HuH-7 (cell line): ENCODE results near the gene TTC1.
"Not testable (repeated sequence)": the region's sequence is repeated elsewhere in the genome, so short reads cannot be mapped to it uniquely, and the experiment has no call there.

Experiments
- DNase-seq: peaks from one replicate; pipeline ENCODE4 v3.0.0; 2011; ENCODE audit warnings: low spot score

TTC1 gene

DNA sequence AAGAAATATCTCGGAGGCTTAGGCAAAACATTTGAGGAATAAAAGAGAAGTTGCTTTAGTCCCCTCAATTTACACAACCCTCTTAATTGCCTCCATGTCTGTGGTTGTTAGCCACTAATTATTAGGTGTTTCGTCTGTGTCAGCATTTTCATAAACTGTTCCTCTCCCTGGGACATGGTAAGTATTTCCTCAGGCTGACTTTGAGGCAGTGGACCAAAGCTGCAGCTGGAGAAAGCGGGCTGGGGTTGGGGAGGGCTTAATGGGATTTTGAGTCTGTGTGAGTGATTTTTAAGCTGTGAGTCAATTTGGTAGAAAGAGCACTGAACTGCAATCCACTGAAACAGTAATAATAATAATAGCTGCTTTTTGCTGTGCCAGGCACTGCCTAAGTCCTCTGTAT, 13.0 kb upstream of the TTC1 start:
- DNase-seq, result no peak

DNA sequence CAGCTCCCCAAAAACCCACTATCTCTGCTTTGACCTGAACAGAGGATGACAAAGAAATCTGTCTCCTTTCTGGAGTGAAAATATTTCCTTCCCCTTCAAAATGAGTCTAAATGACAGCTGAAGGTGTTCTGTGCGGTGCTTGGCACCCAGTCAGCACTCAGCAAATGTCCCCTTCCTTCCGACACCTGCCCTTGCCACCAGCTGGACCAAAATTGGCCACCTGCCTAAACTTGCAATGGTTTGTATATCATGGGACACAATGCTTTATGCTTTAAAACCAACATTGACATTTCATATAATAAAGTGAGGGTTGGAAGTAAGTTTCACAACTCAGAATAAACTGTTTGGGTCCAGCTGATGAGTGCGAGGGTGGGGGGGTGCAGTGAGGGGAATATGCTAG, 7.5 kb upstream of the TTC1 start:
- DNase-seq, result no peak

DNA sequence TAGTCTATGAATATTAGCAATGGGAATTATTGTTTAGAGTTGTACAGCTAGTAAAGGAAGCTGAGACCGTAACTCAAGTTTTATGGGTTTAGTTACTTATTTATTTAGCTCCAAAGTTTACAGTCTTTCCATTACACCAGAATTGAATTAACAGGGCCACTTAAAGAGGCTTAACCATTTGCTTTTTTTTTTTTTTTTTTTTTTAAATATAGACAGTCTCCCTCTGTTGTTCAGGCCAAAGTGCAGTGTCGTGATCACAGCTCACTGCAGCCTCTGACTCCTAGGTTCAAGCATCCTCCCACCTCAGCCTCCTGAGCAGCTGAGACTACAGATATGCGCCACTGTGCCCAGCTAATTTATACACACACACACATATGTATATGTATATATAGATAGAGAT, 1.4 kb upstream of the TTC1 start:
- DNase-seq, result no peak

DNA sequence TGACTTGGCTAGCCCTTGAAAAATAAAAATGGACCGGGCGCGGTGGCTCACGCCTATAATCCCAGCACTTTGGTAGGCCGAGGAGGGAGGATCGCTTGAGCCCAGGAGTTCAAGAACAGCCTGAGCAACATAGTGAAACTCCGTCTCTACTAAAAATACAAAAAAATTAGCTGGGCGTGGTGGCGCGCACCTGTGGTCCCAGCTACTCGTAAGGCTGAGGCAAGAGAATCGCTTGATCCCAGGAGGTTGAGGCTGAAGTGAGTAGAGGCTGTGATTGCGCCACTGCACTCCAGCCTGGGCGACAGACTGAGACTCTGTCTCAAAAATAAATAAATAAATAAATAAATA, 436 bp upstream of the TTC1 start:
- not testable (repeated sequence) for DNase-seq

DNA sequence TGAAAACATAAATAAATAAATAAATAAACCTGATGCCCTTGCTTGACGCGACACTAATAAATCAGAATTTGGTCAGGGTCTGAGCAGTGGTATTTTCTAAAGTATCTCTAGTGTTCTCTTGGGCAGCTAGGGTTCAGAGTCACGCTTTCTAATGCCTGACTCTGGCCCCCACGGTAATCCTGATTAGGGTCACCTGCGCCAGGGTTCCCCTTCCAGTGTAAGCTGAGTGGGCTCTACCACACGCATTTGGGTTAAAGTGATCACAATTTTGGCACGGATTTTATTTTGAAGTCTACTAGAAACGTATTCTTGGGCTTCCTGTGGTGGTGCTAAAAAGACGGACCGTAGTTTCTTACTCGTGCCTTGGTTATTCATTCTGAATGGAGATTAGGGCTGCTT, 651 bp downstream of the TTC1 start:
- no peak for DNase-seq

DNA sequence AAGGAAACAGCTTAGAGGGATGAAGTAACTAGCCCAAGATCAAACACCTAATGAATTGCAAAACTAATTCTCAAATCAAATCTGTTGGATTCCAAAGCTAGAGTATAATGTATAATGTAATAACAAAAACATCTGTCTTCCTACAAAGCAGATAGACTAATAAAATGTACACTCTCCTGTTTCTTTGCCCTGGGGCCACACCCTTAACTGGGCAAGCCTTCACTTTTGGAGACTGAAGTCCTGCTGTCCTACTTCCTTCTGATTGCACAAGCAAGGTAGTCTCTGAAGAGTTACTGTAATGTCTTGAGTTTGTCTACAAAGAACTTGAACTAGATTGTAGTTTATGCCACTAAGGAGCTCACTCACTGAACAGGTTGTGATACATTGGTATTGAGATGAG, 2.5 kb downstream of the TTC1 start:
- DNase-seq, result no peak

DNA sequence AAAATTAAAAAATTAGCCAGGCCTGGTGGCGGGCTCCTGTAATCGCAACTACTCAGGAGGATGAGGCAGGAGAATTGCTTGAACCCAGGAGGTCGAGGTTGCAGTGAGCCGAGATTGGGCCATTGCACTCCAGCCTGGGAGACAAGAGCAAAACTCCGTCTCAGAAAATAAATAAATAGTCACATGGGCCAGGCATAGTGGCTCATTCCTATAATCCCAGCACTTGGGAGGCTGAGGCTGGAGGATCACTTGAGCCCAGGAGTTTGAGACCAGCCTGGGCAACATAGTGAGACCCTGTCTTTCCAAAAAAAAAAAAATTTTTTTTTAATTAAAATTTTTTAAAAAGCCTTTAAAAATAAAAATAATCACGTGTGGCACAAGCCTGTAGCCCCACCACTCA, 5.3 kb downstream of the TTC1 start:
- not testable (repeated sequence) for DNase-seq

DNA sequence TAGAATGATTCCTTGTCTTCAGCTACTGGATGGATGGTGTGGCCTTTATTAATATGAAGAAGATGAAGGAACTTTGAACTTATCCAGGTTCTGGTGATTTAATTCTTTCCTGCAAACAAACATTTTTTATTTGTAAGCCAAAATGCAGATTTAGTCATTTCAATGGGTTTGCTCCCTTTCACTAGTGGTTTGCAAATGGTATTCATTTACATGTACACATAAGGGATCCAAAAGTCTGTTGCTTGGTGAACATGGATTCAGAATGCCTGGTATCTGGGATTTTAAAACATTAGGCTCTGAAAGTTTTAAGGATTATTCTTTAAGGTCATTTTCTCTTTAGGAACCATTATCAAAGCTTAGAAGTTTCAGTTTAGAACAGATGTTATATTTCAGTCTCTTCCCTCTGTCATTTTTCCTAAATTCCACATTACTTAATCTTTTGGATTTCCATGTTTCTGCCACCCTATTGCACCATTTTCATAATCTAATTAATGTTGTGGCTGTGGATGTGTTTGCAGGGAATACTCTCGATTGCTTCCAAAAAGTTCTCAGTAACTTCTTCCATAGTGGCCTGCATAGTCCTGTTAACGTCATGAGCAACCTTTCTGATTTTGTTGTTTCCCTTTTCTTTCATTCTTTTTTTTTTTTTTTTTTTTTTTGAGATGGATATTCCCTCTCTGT, 10.1 kb downstream of the TTC1 start:
- no peak for DNase-seq

DNA sequence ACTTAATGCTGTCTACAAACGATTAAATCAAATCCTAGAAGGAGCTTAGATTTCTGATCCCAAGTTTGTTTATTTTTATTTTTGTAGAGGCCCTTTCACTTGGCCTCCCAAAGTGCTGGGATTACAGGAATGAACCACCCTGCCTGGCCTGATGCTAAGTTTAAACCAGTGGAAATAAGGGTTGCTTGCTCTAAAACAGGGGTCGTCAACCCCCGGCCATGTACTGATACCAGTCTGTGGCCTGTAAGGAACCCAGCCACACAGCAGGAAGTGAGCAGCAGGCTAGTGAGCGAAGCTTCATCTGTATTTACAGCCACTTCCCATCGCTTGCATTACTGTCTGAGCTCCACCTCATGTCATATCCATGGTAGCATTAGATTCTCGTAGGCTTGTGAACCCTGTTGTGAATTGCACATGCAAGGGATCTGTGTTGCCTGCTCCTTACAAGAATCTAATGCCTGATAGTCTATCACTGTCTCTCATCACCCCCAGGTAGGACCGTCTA, 11.4 kb downstream of the TTC1 start:
- no peak for DNase-seq

DNA sequence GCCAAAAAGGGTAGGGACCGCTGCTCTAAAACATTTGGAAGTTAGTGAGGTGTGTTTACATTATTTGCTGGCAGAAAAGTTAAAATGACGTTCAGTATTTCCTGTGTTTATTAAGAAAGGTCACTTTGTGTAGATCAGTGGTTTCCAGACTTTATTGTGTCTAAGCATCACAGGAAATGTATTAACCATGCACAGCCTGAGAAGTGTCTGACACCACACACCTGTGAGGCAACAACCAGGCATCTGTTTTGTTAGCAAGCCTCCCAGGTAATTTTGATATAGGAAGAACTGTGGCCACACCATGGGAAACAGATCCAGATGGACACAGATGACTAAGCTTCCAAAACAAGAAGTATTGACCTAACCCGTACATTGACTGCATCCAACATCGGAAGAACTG, 12.0 kb downstream of the TTC1 start:
- no peak for DNase-seq

DNA sequence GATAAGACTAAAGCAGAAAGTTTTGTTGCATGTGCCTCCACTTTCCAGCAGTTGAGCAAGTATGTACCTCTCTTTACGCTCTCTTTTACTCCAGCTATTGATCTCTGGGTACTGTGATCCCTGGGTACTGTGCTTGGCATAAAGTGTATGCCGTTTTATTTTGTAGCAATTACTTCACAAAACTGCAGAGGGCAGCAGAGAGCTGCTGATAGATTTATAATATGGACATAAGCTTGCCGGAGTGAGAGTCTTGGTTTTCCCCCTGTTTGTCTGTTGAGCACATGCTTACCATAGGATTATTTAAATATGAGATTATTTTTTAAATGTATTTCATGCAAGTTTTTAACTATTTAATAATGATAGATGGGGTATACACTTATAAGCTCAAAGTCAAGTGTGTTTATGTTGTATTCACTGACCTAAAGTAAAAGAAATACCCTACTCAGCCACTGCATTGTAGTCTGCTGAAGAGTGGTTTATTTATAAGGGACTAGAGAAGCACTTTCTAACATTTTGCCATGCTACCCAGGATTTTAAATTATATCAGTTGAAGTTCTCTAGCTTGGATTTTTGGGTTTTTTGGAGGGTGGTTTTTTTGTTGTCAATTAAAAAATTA, 13.0 kb downstream of the TTC1 start:
- DNase-seq, result peak; percentile 49

DNA sequence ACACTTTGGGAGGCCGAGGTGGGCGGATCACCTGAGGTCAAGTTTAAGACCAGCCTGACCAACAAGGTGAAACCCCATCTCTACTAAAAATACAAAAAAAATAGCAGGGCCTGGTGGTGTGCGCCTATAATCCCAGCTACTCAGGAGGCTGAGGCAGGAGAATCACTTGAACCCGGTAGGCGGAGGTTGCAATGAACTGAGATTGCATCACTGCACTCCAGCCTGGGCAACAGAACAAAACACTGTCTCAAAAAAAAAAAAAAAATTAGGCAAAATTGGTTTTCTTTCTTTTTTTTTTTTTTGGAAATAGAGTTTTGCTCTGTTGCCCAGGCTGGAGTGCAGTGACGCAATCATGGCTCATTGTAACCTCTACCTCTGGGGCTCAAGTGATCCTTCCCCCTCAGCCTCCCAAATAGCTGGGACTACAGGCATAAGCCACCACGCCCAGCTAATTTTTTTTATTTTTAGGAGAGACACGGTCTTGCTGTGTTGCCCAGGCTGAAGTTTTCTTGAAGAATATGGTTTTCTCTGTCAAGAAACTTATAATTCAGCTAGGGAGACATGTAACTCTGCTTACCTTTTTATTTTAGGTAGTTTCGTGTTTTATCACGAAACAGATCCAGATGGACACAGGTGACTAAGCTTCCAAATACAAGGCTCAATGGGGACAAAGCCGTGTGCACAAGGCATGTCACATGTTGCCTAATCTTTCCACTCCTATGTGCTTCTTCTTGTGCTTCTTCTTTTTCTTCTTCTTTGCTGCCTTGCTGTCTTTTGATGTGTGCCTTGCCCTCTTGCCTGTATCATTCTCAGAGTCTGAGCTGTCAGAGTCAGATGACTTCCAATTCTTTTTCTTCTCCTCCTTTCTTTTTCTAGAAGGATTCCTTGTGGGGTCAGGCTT, 14.3 kb downstream of the TTC1 start:
- no peak for DNase-seq

DNA sequence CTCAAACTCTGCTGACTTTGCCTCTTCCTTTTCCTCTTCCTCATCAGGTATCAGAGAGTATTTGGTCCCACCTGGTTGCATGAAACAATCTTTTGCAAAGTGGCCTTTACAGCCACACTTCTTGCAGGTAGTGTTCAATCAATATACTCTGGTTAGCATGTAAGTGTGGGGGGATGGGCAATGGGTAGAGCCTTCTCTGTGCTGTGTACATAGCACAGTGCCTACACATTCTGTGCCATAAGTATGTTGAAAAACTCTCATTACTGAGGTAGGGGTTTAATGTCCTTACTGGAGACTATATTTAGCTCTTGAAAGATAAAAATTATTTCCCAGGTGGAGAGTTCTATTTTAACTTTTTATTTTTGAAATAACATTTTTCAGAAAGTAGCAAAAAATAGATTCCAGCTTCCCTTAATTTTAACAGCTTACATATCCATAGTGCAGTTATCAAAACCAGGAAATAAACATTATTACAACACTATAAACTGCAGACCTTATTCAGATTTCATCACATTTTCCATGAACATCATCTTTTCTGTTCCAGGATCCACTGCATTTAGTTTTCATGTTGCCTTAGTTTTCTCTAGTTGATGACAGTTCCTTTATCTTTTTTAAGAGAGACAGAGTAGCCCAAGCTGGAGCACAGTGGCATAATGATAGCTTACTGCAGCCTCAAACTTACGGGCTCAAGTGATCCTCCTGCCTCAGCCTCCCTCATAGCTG, 15.1 kb downstream of the TTC1 start:
- no peak for DNase-seq

DNA sequence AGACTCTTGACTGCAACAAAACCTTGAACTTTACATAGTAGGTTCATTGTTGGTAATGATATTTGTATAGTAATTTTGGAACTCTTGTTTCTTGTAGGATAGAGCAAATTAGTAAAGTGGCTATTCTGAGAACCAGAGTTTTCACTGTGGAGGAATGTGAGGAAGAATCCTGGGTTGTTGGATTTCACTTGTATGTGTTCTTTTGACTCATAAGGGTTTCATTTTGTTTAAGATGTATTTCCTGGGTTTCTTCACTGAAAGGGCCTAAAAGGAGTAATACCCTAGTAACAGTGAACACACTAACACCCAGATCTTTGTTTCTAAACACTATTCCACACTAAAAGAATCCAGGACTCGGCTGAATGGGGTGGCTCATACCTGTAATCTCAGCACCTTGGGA, 20.1 kb downstream of the TTC1 start:
- DNase-seq, result no peak

DNA sequence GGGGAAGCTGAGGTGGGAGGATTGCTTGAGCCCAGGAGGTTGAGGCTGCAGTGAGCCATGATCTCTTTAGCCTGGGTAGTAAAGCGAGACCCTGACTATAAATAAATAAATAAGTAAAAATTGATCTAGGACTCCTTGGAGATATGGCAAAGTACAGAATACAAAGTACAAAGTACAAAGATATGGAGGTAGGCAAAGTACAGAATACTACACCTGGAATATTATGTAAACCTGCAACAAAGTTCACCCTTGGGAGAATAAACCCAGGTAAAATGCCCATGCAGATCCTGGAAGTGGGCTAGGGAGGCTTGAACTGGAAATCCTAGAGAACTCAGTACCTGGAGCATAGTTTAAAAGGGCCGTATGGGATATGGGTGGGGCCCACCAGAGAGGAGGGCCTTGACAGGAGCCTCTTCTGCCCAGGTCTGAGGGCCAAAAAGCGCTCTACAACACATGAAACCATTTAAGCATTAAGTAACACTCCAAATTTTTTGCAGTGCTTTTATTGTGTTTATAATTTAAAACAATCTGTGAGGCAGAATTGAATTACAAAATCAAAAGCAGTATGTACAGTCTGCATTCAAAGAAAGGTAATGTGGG, 20.7 kb downstream of the TTC1 start:
- DNase-seq, result no peak

DNA sequence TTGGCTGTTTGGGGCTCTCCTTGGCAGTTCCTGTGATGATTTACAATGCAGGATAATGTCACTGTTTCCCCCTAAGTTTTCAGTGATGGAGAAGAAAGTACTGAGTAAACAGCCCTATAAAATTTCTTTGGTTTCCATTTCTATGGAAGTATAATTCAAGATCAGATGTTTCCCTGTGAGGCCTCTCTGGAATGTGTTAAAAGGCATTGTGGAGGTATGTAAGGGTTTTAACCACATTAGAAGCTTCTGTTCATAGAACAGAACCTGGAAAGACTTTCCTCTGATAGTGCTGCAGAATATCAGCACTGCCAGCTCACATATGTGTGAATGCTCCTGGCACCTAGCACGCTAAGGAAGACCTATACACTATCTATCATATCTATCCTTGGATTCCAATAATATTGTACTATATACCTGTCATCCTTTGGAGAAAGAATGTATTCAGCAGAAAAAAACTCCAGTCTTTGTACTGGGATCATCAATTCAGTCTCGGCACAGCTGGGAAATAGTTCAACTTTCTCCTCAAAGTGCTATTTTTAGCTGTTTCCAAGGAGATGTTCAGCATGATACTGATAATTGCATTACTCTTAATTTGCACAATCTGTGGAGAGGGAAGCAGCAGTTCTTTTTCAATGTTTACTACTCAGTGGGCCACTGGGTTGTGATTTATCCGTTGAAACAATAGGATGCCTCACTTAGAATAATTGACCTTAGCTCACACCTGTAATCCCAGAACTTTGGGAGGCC, 21.9 kb downstream of the TTC1 start:
- no peak for DNase-seq

DNA sequence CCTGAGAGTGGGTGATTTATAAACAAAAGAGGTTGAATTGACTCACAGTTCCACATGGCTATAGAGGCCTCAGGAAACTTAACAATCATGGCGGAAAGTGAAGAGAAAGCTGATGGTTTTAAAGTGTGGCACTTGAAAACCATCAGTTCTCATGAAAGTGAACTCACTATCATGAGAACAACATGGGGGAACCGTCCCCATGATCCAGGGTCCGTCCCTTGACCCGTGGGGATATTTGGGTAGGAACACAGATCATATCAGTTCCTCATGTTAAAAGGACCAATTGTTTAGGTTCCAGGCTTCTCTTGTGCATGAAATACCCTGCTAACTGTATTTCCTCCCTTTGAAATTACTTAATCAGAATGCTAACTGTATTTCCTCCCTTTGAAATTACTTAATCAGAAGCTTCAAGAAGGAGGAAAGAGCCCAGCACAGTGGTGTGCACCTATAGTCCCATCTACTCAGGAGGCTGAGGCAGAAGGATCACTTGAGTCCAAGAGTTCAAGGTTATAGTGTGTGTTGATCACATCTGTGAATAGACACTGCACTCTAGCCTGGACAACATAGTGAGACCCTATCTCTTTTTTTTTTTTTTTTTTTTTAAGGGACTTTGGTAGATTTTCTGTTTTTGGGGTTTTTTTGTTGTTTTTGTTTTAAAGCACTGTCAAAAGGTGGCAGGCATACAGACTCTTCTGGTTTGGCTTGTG, 24.8 kb downstream of the TTC1 start:
- DNase-seq, result no peak

DNA sequence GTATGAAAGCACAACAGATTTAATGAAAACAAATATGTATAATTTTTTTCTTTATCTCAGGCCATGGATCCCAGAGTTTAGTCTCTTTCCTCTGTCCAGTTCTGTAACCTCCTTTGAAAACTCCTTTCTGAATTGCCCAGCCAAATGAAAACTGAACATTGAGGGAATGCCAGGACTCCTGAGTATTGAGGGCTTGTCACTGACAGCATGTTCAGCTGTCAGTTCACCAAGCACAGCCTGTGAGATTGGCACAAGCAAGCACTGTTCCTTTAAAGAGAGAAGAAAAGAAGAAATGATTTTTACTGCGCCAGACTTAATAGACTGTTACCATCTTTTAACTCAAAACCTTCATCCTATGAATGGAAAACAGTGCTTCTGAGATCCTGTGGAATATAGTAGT, 27.3 kb downstream of the TTC1 start:
- DNase-seq, result no peak

DNA sequence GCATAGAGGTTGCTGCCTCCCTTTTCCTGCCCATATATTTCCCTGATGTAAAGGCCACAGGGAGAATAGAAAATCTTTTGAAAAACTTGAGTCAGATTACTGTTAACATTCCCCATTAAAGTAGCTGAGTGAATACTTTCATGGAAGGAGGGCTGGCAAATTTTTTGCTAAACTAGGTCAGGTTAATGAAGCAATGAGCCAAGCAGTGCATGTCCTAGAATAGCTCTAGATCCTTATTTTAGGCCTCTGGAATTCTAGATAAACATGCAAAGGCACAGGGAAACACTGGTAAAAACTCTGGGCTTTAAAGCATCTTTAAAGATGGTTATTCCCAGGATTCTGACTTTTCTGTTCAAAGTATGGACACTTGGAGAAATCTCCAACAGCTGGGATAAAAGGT, 27.9 kb downstream of the TTC1 start:
- DNase-seq, result no peak

DNA sequence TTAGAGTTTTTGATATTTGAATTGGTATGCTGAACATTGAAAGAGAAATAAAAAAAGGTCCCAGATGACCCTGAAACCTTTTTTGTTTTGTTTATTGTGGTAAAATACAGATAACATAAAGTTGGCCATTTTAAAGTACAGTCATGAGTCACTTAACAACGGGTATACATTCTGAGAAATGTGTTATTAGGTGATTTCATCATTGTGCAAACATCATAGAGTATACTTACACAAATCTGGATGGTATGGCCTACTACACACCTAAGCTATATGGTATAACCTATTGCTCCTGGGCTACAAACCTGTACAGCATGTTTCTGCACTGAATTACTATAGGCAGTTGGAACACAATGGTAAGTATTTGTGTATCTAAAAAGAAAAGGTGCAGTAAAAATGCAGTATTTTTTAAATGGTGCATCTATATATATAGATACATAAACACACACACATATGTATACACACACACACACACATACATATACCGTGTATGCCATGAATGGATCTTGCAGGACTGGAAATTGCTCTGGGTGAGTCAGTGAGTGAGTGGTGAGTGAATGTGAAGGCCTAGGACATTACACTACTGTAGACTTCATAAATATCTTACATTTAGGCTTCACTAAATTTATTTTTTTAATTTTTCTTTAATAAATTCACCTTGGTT, 31.0 kb downstream of the TTC1 start:
- DNase-seq, result no peak
